Pons (tissue), 1 donor: ENCODE data around the gene CDK8.
"Not testable (repeated sequence)": the region's sequence is repeated elsewhere in the genome, so short reads cannot be mapped to it uniquely, and the experiment has no call there.

Experiments used
- DNase-seq: peaks from one replicate; pipeline ENCODE4 v3.0.0-alpha.2; 2016; ENCODE audit warnings: low spot score

The CDK8 gene

DNA sequence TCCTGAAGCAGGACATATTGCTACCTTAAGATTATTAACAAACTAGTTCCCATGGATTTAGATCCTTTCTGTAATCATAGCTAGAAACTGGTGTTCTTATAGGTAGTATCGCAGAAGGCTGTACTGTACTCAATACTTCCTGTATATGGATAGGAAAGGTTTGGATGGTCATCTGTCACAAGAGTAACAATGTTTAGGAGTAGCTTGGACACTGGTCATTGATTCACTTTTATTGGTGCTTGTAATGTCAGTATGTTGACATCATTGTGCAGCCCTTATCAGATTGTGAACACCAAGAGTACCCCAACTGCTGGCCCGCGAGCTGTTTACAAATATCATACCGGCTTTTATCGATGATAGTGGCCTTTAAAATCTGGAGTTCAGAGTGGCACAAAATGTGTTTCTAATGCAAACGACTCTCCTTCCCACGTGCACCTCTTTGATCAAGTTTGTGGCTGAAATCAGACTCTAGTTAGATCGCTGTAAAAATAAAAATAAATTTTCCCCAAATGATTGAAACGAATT, 605 bp upstream of the CDK8 start:
- DNase-seq, result no peak

DNA sequence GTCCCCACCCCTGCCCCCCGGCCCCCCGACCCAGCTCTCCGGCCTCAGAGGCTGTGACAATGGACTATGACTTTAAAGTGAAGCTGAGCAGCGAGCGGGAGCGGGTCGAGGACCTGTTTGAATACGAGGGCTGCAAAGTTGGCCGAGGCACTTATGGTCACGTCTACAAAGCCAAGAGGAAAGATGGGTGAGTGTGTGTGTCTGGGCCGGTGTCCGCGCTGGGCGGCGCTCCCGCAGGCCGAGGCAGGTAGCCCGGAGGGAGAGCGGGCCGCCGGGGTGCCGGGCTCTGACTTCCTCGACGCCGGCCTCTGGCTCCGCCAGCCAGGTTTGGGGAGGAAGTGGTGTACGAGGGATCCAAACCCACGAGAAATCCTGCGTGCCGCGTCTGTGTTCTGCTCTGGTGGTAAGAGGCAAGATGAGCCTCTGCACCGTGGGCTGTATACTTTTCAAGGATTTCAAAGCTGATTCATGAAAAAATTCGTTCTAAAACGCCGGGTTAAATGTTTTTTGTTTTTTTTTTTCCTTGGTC, 718 bp downstream of the CDK8 start:
- peak; percentile 52 for DNase-seq

DNA sequence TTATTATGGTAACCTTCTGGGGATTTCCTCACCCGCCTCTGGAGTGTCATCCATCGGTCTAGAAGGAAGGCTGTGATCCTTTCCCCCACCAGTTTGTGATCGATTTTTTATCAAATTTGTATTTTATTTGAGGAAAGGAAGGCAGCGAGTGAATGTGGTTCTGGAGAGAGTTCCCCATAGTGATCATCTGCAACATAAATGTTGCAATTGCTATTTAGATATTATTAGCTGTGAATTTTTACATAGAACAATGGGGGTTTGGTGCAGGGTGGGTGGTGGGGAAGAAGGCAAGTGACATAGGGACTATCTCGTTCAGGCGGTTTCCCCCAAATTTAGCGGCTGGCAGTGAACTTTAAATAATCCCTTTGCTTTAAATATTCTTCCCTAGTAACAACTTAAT, 1.2 kb downstream of the CDK8 start:
- peak; percentile 10 for DNase-seq

DNA sequence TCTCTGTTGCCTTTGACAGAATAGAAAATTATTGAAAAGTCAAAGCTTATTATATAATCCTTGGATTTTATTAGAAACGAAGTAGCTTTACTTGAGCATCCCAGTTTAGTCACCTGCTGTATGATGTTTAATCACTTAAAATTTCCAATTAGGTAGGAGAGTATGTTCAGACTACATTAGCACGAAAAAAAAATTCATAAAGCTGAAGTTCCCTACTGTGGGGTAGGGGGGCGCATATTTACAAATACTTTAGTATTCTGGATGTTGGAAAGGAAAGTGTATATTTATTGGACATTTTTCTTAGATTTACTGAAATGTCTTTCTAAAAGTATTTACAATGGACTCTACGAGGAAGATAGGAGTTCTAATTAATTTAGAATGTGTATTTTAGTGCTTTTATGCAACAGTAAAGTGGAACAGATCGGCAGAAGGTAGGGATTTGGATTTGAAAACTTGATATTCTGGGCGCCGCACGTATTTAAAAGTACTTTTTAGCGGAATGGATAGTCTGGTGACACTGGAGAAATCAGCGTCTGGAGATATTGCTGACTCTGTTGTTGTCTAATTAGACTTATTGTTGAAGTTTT, 1.9 kb downstream of the CDK8 start:
- peak; percentile 22 for DNase-seq

DNA sequence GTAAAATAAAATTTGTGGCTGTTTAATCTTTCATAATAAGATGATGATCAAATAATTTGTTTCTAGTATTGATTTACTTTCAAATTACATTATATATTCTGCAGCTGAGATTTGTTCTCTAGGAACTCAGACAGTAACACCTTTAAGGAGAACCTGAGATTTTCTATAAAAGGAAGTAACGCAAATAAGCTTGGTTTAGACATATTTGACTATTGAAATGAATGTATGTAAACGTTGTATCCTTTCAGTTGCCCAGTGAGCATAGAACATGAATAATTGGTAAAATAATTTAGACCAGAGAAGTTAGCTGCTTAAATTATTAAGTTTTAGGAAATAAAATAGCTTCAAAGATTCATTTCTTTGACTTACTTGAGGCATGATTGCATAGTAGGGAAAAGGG, 3.1 kb downstream of the CDK8 start:
- DNase-seq, result no peak

DNA sequence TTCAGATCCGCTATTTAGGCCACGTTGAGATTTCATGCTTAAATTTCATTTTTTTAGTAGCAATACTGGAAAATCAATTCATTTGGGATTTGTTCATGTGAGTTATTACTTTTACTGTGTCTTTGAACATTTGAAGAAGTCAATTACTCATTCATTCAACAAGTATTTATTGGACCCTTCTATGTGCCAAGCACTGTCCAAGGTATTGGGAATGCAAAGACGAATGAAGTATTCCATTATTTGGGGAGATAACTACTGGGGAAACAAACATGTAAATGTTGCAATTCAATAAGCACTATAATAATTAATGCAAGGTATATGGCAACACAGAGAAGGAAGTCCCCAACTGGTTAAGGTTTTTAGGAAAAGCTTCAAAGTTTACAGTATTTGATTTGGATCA, 5.7 kb downstream of the CDK8 start:
- DNase-seq, result no peak

DNA sequence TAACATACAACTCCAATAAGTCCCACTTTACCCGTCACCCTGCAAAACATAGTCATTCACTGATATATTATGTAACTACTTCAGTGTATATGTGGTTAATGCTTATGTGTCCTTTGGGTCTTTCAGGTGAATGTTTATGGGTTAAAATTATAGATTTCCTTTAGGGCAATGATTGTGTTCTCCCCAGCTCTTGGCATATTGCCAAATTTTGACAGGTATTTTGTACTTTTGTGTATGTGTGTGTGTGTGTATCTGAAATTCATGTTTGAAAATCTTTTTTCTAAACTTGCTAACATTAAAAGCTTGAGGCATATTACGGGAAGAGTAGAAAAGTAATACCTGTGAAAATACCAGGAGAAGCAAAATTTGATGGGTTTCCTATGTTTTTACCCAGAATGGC, 8.2 kb downstream of the CDK8 start:
- DNase-seq, result no peak

DNA sequence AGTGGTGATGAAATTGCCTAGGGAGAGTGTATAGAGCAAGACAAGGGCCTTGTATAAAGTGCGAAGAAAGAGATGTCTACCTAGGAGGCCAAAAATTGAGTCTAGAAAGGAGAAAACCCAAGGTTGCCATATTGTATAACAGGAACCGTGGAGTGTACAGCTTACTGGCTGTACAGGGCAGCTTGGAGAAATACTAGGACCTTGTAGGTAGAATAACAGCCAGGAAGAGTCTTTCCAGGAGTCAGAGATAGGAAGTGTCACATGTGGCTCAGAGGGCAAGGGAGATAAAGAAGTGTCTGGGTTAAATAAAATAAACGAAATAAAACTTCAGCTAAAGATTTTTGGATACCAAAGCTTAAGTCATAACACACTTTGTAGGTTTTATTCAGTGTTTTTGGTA, 12.4 kb downstream of the CDK8 start:
- DNase-seq, result no peak

DNA sequence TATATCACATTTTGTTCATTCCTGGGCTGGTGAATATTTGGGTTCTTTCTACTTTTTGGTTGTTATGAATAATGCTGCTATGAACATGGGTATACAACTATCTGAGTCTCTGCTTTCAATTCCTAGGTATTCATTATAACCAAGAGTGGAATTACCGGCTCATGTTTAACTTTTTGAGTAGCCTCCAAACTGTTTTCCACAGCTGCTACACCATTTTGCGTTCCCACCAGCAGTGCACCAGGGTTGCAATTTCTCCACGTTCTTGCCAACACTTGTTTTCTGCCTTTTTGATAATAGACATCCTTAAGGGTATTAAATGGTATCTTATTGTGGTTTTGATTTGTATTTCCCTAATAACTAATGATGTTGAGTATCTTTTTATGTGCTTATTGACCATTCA, 16.8 kb downstream of the CDK8 start:
- no peak for DNase-seq

DNA sequence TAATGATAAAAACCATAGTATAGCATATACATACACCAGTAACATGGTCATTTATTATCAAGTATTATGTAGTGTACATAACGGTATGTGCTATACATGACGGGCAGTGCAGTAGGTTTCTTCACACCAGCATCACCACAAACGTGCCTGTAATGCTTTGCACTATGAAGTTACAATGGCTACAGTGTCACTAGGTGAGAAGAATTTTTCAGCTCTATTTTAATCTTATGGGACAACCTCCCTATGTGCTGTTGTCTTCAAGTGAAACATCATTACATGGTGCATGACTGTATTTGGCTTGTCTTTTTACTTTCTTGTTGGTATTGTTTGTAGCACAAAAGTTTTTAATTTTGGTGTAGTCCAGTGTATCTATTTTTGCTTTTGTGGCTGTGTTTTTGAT, 18.7 kb downstream of the CDK8 start:
- DNase-seq, result no peak

DNA sequence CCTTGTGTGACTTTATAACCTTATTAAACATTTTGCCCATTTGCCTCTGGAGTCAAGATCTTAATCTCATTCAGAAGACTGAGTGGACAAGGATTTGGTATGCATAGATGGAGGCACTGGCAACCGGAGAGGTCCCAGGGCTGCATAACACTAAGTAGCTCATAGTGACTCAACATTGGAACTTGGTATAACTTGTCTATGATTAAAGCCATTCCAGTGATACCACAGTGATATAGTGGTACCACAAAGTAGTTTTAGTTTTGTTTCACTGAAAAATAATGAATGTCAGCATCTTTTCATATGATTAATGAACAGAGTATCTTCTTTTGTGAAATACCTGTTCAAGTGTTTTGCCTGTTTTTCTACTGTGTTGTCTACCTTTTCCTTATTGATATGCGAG, 26.4 kb downstream of the CDK8 start:
- DNase-seq, result no peak

DNA sequence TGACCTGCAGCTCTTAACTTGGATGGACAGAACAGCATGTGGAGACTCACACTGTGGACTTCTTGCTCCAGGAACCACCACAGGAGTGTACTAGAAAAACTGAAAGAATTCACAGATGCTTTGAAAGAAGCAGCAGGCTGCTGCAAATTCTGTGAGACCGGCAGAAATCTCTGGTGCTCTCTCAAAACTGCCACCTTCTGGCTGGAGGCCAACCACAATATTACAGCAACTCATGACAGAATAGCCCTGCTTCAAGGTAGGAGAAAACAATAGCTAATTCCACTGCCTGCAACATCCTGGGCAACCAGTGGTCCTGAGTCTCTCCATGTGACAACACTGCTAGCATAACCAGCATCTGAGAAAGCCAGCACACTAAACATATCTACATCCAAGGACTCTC, 26.9 kb downstream of the CDK8 start:
- DNase-seq, result no peak

DNA sequence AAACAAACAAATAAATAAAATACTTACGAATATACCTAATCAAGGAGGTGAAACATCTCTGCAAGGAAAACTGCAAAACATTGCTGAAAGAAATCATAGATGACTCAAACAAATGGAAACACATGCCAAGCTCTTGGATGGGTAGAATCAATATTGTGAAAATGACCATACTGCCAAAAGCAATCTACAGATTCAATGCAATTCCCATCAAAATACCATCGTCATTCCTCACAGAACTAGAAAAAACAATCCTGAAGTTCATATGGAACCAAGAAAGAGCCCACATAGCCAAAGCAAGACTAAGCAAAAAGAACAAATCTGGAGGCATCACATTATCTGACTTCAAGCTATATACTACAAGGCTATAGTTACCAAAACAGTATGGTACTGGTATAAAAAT, 32.0 kb downstream of the CDK8 start:
- not testable (repeated sequence) for DNase-seq

DNA sequence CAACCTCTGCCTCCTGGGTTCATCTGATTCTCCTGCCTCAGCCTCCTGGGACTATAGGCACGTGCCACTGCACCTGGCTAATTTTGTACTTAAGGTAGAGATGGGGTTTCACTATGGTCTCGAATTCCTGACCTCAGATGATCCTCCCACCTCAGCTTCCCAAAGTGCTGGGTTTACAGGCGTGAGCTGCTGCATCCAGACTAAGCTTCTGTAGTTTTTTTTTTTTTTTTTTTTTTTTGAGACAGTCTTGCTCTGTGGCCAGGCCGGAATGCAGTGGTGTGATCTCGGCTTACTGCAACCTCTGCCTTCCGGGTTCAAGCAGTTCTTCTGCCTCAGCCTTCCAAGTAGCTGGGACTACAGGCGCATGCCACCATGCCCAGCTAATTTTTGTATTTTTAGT, 34.9 kb downstream of the CDK8 start:
- DNase-seq, result not testable (repeated sequence)

DNA sequence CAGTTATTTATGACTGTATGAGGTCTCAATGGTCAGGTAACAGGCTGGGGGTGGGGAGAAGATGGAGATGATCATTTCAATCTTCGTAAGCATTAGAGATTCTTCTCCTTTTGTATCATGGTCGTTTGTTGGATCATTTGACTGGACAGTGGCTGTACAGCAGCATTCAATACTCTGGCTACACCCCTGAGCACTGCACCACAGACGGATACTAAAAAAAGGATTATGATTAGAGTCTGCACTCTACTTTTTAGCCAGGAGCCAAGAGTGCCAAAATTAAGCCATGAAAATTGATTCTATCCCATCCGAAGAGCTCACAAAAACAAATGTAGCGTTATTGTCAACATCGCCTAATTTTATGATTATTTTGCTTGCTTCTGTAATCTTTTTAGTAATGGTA, 41.9 kb downstream of the CDK8 start:
- no peak for DNase-seq

DNA sequence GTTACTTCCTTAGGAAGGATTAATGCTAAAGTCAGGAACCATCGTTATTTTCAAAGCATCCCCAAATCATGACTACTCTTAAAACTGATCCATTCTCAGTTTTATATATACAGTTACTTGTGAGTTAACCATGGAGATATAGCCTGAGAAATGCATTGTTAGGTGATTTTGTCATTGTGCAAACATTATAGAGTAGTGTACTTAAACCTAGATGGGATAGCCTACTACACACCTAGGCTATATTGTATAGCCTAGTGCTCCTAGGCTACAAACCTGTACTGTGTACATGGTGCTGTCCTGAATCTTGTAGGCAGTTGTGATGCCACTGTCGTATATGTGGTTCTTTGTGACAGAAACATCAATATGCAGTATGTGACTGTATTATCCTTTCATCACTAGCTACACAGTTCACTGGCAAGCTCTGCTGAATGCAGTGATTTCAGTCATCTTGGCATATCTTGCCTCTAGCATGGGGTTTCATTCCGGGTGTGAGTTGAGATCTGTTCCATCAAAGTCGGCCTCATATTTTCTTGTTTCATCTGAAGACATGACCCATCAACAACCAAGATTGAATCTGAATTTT, 45.3 kb downstream of the CDK8 start:
- DNase-seq, result peak; percentile 60

DNA sequence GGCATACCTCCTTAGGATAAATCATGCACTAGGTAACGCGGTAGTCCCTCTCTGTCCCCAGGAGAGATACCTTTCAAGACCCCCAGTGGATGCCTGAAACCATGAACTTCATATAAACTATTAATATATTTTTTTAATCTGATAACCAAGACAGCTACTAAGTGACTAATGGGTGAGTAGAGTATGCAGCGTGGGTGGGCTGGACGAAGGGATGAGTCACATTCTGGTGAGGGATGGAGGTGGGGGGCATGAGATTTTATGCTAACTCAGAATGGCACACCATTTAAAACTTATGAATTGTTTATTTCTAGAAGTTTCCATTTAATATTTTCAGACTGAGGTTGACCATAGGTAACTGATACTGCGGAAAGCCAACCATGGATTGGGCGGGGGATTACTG, 46.2 kb downstream of the CDK8 start:
- DNase-seq, result no peak

DNA sequence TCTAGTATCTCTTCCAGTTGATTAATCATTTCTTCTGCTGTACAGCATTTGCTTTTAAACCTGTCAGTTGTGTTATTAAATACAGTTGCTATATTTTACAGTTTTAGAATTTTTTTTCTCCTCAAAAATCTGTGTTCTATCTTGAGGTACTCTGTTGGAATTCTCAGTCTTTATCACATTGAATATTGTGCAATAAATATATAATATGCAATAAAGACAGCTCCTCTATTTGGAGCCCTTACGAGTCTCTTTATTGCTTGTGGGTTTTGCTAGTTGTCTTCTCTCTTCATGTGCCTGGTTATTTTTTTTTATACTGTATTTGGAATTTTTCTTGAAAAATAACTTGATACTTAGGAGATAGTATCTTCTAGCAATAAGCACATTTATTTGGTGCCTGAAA, 51.7 kb downstream of the CDK8 start:
- DNase-seq, result no peak

DNA sequence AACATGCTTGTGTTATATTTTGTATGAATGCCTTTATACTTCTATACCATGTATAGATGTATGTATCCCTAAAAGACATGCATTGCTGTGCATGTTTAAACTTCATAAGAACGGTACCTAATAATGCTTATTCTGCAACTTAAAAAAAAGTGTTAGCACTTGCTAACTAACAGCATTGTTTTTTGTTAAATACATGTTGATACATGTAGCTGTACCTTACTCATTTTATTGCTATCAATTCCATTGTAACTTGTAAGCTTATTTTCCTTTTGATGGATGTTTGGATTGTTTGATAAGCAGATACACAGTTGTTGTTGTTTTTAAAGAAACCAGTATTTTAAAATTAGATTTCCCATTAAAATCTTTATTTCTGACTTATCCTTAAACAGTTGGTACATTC, 53.8 kb downstream of the CDK8 start:
- DNase-seq, result no peak

DNA sequence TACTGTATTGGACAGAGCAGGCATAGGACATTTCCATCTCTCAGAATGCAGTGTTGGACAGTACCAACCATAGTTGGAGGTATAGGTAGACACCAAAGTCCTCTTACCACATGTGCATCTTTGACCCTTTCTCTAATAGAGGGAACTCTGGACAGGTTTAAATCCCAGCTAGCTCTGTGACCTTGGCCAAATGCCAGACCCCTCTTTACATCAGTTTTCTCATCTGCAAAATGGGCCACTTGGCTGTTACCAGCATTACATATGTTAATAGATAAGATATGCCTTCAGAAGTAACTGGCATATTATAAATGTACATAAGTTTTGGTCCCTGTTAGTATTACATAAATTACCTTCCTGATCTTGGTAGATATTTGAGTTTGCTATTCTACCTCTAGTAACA, 54.3 kb downstream of the CDK8 start:
- no peak for DNase-seq

DNA sequence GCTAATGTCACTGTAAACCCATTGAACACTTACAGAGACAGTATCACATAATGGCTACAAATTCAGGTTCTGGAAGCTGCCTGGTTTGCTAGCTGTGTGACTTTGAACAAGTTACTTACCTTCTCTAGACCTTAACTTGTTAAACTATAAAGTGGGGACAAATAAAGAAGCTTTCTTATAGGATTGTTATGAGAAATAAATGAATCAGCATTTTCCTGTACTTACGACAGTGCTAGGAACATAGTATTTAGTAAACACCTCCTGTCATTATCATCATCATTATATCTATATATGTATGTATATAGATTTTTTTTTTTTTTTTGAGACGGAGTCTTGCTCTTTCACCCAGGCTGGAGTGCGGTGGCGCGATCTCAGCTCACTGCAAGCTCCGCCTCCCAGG, 54.9 kb downstream of the CDK8 start:
- no peak for DNase-seq

DNA sequence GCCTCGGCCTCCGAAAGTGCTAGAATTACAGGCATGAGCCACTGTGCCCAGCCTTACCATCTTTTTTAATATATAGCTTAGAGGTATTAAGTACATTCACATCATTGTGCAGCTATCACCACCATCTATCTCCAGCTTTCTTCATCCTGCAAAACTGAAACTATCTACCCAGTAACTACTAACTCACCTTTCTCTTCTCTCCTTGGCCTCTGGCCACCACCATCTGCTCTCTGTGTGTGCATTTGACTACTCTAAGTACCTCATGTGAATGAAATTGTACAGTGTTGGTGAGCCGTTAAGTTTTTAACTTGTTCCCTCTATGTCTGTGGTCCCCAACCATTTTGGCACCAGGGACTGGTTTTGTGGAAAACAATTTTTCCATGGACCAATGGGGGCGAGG, 56.1 kb downstream of the CDK8 start:
- no peak for DNase-seq

DNA sequence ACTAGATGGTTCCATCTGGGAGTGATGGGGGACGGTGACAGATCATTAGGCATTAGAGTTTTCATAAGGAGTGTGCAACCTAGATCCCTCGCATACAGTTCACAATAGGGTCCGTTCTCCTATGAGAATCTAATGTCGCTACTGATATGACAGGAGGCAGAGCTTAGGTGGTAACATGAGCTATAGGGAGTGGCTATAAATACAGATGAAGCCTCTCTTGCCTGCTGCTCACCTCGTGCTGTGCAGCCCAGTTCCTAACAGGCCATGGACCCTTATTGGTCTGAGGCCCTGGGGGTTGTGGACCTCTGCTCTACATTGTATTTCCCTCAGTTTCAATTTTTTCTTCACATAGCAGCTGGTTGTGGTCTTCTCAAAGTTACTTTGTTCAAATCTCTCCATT, 56.5 kb downstream of the CDK8 start:
- DNase-seq, result no peak

DNA sequence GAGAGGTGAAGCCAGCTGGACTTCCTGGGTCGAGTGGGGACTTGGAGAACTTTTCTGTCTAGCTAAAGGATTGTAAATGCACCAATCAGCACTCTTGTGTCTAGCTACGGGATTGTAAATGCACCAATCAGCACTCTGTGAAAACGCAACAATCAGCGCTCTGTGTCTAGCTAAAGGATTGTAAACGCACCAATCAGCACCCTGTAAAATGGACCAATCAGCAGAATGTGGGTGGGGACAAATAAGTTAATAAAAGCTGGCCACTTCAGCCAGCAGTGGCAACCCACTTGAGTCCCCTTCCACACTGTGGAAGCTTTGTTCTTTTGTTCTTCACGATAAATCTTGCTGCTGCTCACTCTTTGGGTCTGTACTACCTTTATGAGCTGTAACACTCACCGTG, 58.1 kb downstream of the CDK8 start:
- DNase-seq, result not testable (repeated sequence)
